GM12875 (cell line): Measurements from ENCODE around the gene ZBP1.

Source experiments
- H3K4me3 ChIP-seq: one replicate; pipeline ENCODE4 v1.5.1; 2011; ENCODE audit warnings: low read depth, low read length, control low read depth
- TF ChIP-seq, protein P1 (sequence below): IDR thresholded peaks from 2 replicates; pipeline ENCODE4 v1.5.1; 2011; ENCODE audit warnings: low read depth, mild to moderate bottlenecking, control low read depth, inconsistent platforms, low read length, moderate library complexity, borderline replicate concordance; ENCODE audit not compliant: insufficient read depth

Gene ZBP1

DNA sequence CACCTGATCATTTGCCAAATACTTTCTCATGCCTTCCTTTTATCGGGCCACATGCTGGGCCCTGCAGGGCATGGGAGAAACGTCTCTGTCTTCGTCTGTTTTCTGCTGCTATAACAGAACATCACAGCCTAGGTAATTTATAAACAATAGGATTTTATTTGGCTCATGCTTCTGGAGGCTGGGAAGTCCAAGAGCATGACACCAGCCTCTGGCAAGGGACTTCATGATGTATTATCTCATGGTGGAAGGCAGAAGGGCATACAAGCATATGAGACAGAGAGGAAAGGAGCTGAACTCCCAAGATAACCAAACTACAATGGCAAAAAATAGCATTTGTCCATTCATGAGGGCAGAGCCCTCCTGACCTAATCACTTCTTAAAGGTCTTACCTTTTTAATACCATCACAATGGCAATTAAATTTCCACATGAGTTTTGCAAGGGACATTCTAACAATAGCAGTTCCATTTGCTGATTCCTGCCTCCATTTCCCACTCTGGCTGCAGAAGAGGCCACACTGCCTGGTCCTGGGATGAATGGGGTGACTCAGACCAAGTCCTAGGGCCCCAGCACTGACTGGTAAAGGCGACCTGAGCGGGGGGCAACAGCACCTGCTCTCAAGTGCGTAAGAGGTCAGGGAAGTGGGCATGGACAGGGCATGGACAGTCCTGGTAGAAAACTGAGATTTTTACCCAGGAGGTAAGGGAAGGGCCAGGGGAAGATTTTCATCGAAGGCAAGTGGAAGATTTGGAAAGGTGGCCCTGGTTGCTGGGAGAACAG lies 5.1 kb upstream of the ZBP1 start:
- TF ChIP-seq, protein P1, sequence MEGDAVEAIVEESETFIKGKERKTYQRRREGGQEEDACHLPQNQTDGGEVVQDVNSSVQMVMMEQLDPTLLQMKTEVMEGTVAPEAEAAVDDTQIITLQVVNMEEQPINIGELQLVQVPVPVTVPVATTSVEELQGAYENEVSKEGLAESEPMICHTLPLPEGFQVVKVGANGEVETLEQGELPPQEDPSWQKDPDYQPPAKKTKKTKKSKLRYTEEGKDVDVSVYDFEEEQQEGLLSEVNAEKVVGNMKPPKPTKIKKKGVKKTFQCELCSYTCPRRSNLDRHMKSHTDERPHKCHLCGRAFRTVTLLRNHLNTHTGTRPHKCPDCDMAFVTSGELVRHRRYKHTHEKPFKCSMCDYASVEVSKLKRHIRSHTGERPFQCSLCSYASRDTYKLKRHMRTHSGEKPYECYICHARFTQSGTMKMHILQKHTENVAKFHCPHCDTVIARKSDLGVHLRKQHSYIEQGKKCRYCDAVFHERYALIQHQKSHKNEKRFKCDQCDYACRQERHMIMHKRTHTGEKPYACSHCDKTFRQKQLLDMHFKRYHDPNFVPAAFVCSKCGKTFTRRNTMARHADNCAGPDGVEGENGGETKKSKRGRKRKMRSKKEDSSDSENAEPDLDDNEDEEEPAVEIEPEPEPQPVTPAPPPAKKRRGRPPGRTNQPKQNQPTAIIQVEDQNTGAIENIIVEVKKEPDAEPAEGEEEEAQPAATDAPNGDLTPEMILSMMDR, result no peak
- H3K4me3 ChIP-seq, result no peak overlapping the region

DNA sequence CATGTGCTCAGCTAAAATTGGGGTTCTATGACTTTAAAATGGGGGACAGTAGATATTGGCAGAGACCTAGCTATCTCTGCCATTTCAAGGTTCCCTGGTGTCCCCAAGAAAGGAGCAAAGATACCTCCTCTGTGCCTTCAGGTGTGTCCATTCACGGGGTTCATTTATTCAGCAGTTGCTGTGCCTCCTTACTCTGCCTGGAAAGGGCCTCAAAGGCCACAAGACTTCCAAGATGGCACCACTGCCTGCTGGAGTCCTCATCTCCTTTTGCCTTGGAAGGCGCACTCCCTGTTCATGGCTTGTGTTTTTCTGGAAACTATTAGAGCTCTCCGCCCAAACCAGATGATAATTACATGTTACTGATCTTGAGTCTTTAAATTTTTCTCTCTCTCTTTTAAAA lies 3.9 kb upstream of the ZBP1 start:
- H3K4me3 ChIP-seq, result no peak overlapping the region
- TF ChIP-seq, protein P1, result no peak

DNA sequence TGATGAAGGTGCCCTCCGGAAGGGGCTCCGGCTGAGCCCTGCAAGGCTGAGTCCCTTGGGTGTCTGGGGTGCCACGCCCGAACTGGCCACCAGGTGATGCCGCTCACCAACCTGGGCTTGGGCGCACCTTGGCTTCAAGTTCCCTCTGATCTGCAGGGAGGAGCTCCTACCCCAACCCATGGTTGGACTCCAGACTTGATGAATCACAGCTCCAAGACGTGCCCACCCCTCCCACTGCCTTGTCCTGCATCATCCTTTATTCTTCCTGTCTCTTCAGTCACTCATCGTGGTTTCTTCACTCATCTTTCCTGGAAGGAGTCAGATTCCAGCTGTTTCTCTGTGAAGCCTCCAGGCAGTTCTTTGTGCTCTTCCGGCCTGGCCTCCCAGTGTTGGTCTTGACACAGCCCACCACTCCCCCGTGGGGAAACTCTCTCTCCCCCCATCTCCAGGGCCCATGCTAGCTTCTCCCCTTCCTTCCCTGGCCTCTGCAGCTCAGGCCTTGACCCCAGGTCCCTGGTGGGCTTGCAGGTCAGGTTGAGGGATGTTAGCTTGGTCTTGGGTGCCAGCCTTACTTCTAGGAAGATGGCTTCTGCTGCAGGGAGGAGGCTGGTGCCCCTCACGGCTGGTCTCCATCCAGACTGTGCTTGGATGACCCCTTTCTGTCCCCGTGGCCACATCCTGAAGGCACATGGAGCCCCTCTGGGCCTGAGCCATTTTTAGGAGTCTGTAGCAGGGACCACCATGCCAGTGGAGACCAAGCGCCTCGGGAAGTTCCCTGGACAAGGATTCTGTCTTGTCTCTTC lies 2.6 kb upstream of the ZBP1 start:
- no peak overlapping the region for H3K4me3 ChIP-seq
- TF ChIP-seq, protein P1, result peak; percentile 97

DNA sequence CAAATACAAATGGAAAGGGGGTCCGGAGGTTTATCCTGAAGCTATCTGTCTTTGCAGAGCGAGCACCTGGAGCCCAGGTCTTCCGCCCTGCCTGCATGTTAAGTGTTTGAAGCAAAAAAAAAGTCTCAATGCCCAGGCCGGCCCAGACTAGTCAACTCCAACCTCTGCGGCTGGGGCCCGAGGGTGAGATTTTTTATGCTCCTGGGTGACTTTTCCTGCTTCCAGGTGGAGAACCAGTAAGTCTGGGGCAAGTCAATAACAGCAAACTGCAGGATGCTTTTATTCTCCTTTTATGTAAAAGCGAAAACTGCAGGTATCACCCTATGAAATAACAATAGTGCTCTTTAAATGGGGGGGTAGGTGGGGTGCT lies 2.0 kb upstream of the ZBP1 start:
- TF ChIP-seq, protein P1, result no peak
- H3K4me3 ChIP-seq, result no peak overlapping the region

DNA sequence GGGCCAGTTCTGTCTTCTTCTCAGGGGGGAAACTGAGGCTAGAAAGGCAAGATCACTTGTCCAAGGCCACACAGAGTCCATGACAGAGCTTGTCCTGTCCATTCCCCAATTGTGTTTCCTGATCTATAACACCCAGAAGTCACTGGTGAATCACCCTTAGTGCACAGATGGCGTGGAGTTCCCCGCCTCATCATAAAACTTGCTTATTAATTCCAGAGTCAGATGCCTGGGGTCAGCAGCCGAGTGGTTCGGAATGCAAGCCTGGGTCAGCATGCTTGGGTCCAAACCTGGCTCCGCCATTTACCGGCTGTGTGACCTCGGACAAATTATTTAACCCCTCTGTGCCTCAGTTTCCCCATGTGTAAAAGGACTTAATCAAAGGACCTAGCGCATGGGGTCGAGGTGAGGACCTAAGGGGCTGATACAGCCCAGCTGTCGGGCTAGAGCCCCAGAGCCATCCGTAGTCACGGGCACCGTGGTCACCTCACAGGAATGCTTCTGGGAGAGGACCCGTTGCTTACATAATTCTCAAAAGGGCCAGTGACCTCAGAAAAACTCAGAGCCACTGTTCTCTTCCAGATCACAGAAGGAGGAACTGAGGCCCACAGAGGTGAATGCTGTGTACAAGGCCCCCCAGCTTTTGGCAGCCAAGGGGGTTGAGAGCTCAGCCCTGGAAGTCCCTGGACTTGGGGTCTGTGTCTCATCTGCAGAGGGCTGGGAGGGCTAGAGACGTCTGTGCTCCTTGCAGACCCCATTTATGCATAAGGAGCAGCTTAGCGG lies 1.4 kb upstream of the ZBP1 start:
- TF ChIP-seq, protein P1, result no peak
- no peak overlapping the region for H3K4me3 ChIP-seq

DNA sequence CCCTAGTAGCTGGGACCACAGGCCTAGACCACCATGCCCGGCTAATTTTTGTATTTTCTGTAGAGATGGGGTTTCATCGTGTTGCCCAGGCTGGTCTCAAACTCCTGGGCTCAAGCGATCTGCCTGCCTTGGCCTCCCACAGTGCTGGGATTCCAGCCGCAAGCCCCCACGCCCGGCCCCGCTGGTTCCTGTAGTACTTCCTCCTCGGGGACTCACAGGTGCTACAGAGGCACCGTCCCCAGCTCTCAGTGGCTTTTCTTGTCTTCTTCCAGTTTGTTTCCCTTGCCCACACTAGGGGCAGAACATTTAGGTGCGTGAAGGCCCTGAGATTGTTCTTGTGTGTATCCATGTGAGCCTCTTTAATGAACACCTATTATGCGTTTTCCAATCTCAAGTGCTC lies 773 bp upstream of the ZBP1 start:
- TF ChIP-seq, protein P1, result no peak
- H3K4me3 ChIP-seq, result no peak overlapping the region
